Measurements from ENCODE around the gene TSPAN7. TPM values are rescaled to one million over a fixed set of nuclear protein-coding genes. Genes with fewer than 3 reads are reported as not detected.

The TSPAN7 gene
- total and polyA plus RNA-seq, 4 donors: 6.2 to 71.1 (median 23.7) TPM

GRCh38 chrX:38699696-38700095, 138.4 kb downstream of the TSPAN7 start:
- DNase-seq: no peak
- Histone ChIP-seq H3K27ac (ENCODE audit: low read depth in 1 of 2, low read length in 2 of 2) (no peak overlapping the region), H3K27me3 (ENCODE audit: control insufficient read depth in 1 of 2, insufficient read depth in 2 of 2, low read length in 1 of 2) (no peaks in the 10 kb centered on the region), H3K36me3 (ENCODE audit: control insufficient read depth in 1 of 2, insufficient read depth in 2 of 2, low read length in 1 of 2) (no peaks in the 10 kb centered on the region), H3K9me3 (ENCODE audit: control insufficient read depth, low read length) (no peaks in the 10 kb centered on the region), H3K4me3 (ENCODE audit: low read length in 2 of 2) (no peak overlapping the region), H3K4me1 (ENCODE audit: control insufficient read depth in 1 of 2, insufficient read depth in 2 of 2, low read length in 2 of 2) (no peaks in the 10 kb centered on the region)
- intact Hi-C loops (cut with DNase I): no loop called here
- ATAC-seq (ENCODE audit: low FRiP score): no peak
- 28 to 60% methylated on average over 1 of the region's 1 CpG for WGBS, 2 donors

DNA sequence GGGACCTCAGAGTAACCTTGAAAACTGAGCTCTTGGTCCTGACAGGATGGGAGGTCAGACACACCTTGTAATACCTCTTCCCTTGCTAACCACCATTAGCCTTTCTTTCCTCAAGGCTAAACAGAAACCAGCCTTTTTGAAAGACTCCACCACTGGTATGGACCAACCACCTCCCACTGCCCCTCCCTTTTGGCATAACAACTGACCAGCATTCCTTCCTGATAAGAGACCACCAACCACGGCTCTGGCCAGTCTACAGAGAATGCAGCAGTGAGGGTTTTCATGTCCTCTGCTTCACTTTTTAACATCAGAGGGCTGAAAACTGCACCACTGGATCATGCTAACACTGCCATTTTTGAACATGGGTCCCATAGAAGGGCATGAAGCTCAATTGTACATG, 139.7 kb downstream of the TSPAN7 start:
- WGBS, 2 donors: 22 to 32% methylated on average over 1 of the region's 1 CpG
- ATAC-seq (ENCODE audit: low FRiP score) (no peak), DNase-seq (no peak)
- H3K36me3 ChIP-seq (ENCODE audit: control insufficient read depth in 1 of 2, insufficient read depth in 2 of 2, low read length in 1 of 2): no peaks in the 10 kb centered on the region
- H3K4me1 ChIP-seq (ENCODE audit: control insufficient read depth in 1 of 2, insufficient read depth in 2 of 2, low read length in 2 of 2): no peaks in the 10 kb centered on the region
- no peaks in the 10 kb centered on the region for H3K9me3 ChIP-seq (ENCODE audit: control insufficient read depth, low read length)
- no peaks in the 10 kb centered on the region for H3K27me3 ChIP-seq (ENCODE audit: control insufficient read depth in 1 of 2, insufficient read depth in 2 of 2, low read length in 1 of 2)
- H3K27ac ChIP-seq (ENCODE audit: low read depth in 1 of 2, low read length in 2 of 2): no peak overlapping the region
- intact Hi-C loops (cut with DNase I): no loop called here
- no peak overlapping the region for H3K4me3 ChIP-seq (ENCODE audit: low read length in 2 of 2)

- H3K27me3 ChIP-seq (ENCODE audit: control insufficient read depth in 1 of 2, insufficient read depth in 2 of 2, low read length in 1 of 2): no peaks in the 10 kb centered on the region
- no peak for ATAC-seq (ENCODE audit: low FRiP score)
- H3K27ac ChIP-seq (ENCODE audit: low read depth in 1 of 2, low read length in 2 of 2): no peak overlapping the region
- 70 to 85% methylated on average over 2 of the region's 2 CpGs for WGBS, 2 donors
- H3K4me3 ChIP-seq (ENCODE audit: low read length in 2 of 2): no peak overlapping the region
- H3K4me1 ChIP-seq (ENCODE audit: control insufficient read depth in 1 of 2, insufficient read depth in 2 of 2, low read length in 2 of 2): no peaks in the 10 kb centered on the region
- H3K9me3 ChIP-seq (ENCODE audit: control insufficient read depth, low read length): no peaks in the 10 kb centered on the region
- no peak for DNase-seq
- intact Hi-C loops (cut with DNase I): no loop called here
- H3K36me3 ChIP-seq (ENCODE audit: control insufficient read depth in 1 of 2, insufficient read depth in 2 of 2, low read length in 1 of 2): no peaks in the 10 kb centered on the region
Measured at GRCh38 chrX:38704146-38704882, 143.0 kb downstream of the TSPAN7 start.

DNA sequence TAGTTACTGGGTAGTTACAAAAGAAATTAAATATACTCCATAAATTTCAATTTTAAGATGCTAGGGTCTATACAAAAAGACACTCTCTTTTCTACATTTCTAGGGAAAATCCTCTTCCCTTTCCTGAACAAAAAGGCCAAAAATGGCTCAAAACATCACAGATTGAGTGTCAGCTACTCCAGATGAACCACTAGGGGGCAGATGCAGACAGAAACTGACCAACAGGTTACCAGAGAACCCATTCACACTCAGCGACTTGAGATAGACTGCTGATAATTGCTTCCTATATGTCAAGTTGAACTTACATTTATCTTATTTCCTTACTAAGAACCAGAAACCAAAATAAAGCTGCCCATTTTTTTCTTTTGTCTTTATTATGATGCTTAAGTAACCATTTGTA, 156.5 kb downstream of the TSPAN7 start:
- no peak overlapping the region for H3K4me3 ChIP-seq (ENCODE audit: low read length in 2 of 2)
- WGBS, 2 donors: 33 to 41% methylated on average over 1 of the region's 1 CpG
- H3K36me3 ChIP-seq (ENCODE audit: control insufficient read depth in 1 of 2, insufficient read depth in 2 of 2, low read length in 1 of 2): no peaks in the 10 kb centered on the region
- no peak overlapping the region for H3K27ac ChIP-seq (ENCODE audit: low read depth in 1 of 2, low read length in 2 of 2)
- ATAC-seq (ENCODE audit: low FRiP score) (no peak), DNase-seq (no peak)
- no peaks in the 10 kb centered on the region for H3K27me3 ChIP-seq (ENCODE audit: control insufficient read depth in 1 of 2, insufficient read depth in 2 of 2, low read length in 1 of 2)
- intact Hi-C loops (cut with DNase I): no loop called here
- H3K9me3 ChIP-seq (ENCODE audit: control insufficient read depth, low read length): no peaks in the 10 kb centered on the region
- H3K4me1 ChIP-seq (ENCODE audit: control insufficient read depth in 1 of 2, insufficient read depth in 2 of 2, low read length in 2 of 2): no peaks in the 10 kb centered on the region

GRCh38 chrX:38718311-38718710, 157.0 kb downstream of the TSPAN7 start:
- ATAC-seq (ENCODE audit: low FRiP score) (no peak), DNase-seq (no peak)
- intact Hi-C loops (cut with DNase I): no loop called here
- WGBS, 2 donors: 46 to 59% methylated on average over 1 of the region's 1 CpG
- Histone ChIP-seq H3K27ac (ENCODE audit: low read depth in 1 of 2, low read length in 2 of 2) (no peak overlapping the region), H3K4me1 (ENCODE audit: control insufficient read depth in 1 of 2, insufficient read depth in 2 of 2, low read length in 2 of 2) (no peaks in the 10 kb centered on the region), H3K36me3 (ENCODE audit: control insufficient read depth in 1 of 2, insufficient read depth in 2 of 2, low read length in 1 of 2) (no peaks in the 10 kb centered on the region), H3K4me3 (ENCODE audit: low read length in 2 of 2) (no peak overlapping the region), H3K9me3 (ENCODE audit: control insufficient read depth, low read length) (no peaks in the 10 kb centered on the region), H3K27me3 (ENCODE audit: control insufficient read depth in 1 of 2, insufficient read depth in 2 of 2, low read length in 1 of 2) (no peaks in the 10 kb centered on the region)

GRCh38 chrX:38726612-38727011, 165.3 kb downstream of the TSPAN7 start:
- DNase-seq (no peak), ATAC-seq (ENCODE audit: low FRiP score) (no peak)
- Histone ChIP-seq H3K36me3 (ENCODE audit: control insufficient read depth in 1 of 2, insufficient read depth in 2 of 2, low read length in 1 of 2) (no peaks in the 10 kb centered on the region), H3K4me3 (ENCODE audit: low read length in 2 of 2) (no peak overlapping the region), H3K9me3 (ENCODE audit: control insufficient read depth, low read length) (peaks cover 2% of the 10 kb centered on the region), H3K27ac (ENCODE audit: low read depth in 1 of 2, low read length in 2 of 2) (no peak overlapping the region), H3K4me1 (ENCODE audit: control insufficient read depth in 1 of 2, insufficient read depth in 2 of 2, low read length in 2 of 2) (no peaks in the 10 kb centered on the region), H3K27me3 (ENCODE audit: control insufficient read depth in 1 of 2, insufficient read depth in 2 of 2, low read length in 1 of 2) (no peaks in the 10 kb centered on the region)
- 40 to 52% methylated on average over 2 of the region's 2 CpGs for WGBS, 2 donors
- intact Hi-C loops (cut with DNase I): no loop called here

- Histone ChIP-seq H3K36me3 (ENCODE audit: control insufficient read depth in 1 of 2, insufficient read depth in 2 of 2, low read length in 1 of 2) (no peaks in the 10 kb centered on the region), H3K4me3 (ENCODE audit: low read length in 2 of 2) (no peak overlapping the region), H3K27ac (ENCODE audit: low read depth in 1 of 2, low read length in 2 of 2) (no peak overlapping the region), H3K9me3 (ENCODE audit: control insufficient read depth, low read length) (peaks cover 2% of the 10 kb centered on the region), H3K4me1 (ENCODE audit: control insufficient read depth in 1 of 2, insufficient read depth in 2 of 2, low read length in 2 of 2) (no peaks in the 10 kb centered on the region), H3K27me3 (ENCODE audit: control insufficient read depth in 1 of 2, insufficient read depth in 2 of 2, low read length in 1 of 2) (no peaks in the 10 kb centered on the region)
- no peak for ATAC-seq (ENCODE audit: low FRiP score)
- WGBS, 2 donors: 72 to 89% methylated on average over 3 of the region's 3 CpGs
- no peak for DNase-seq
- intact Hi-C loops (cut with DNase I): no loop called here
Measured at GRCh38 chrX:38727668-38728067, 166.3 kb downstream of the TSPAN7 start.

GRCh38 chrX:38732866-38733265, 171.5 kb downstream of the TSPAN7 start:
- no peak for DNase-seq
- no peaks in the 10 kb centered on the region for H3K9me3 ChIP-seq (ENCODE audit: control insufficient read depth, low read length)
- WGBS, 2 donors: 67 to 84% methylated on average over 1 of the region's 1 CpG
- no peak overlapping the region for H3K27ac ChIP-seq (ENCODE audit: low read depth in 1 of 2, low read length in 2 of 2)
- H3K27me3 ChIP-seq (ENCODE audit: control insufficient read depth in 1 of 2, insufficient read depth in 2 of 2, low read length in 1 of 2): no peaks in the 10 kb centered on the region
- no peak overlapping the region for H3K4me3 ChIP-seq (ENCODE audit: low read length in 2 of 2)
- no peak for ATAC-seq (ENCODE audit: low FRiP score)
- H3K4me1 ChIP-seq (ENCODE audit: control insufficient read depth in 1 of 2, insufficient read depth in 2 of 2, low read length in 2 of 2): no peaks in the 10 kb centered on the region
- no peaks in the 10 kb centered on the region for H3K36me3 ChIP-seq (ENCODE audit: control insufficient read depth in 1 of 2, insufficient read depth in 2 of 2, low read length in 1 of 2)
- intact Hi-C loops (cut with DNase I): no loop called here

Data from aorta (tissue), 5 donors.